Measurements from ENCODE around the gene KLF16.

KLF16 gene

GRCh38 chr19:1855828-1856255 lies 7.5 kb downstream of the KLF16 start:
- no peaks in the 10 kb centered on the region for H3K9me3 Mint-ChIP-seq
- peaks cover 86% of the 10 kb centered on the region for H3K4me1 Mint-ChIP-seq
- H3K4me3 Mint-ChIP-seq: peak overlapping the region; percentile 89 to 92
- no peaks in the 10 kb centered on the region for H3K27me3 Mint-ChIP-seq
- H3K27ac Mint-ChIP-seq: peak overlapping the region; percentile 89 to 92
- peak; percentile 50 for ATAC-seq
- peak; percentile 46 to 60 for DNase-seq

- Mint-ChIP-seq H3K4me1 (peaks cover 86% of the 10 kb centered on the region), H3K27ac (peak overlapping the region; percentile 59 to 85), H3K4me3 (peak overlapping the region; percentile 89 to 92), H3K9me3 (no peaks in the 10 kb centered on the region), H3K27me3 (no peaks in the 10 kb centered on the region)
- ATAC-seq: peak; percentile 81
- DNase-seq: peak; percentile 81 to 90
Measured at GRCh38 chr19:1855040-1855827, 8.1 kb downstream of the KLF16 start.

DNA sequence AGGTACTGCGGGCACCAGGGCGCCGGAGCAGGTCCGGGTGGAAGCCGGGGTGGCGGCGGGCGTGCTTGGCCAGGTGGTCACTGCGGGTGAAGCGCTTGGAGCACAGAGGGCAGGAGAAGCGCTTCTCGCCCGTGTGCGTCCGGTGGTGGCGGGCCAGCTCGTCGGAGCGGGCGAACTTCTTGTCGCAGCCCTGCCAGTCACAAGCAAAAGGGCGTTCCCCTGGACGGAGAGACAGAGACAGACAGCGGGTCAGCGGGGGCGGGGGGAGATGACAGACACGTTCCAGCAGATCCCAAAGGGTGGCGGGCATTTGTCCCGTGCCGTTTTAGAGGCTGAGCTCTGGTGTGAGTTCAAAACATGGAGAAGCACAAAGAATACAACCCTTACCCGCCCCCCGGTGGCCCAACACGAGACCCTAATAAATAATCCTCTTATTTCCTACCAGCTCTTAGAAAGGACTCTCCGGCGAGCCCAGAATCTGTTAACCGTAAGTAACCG lies 8.8 kb downstream of the KLF16 start:
- Mint-ChIP-seq H3K27ac (no peak overlapping the region), H3K27me3 (no peaks in the 10 kb centered on the region), H3K4me3 (peak overlapping the region; percentile 89 to 92), H3K9me3 (no peaks in the 10 kb centered on the region), H3K4me1 (peaks cover 85% of the 10 kb centered on the region)
- ATAC-seq: no peak
- no peak for DNase-seq

DNA sequence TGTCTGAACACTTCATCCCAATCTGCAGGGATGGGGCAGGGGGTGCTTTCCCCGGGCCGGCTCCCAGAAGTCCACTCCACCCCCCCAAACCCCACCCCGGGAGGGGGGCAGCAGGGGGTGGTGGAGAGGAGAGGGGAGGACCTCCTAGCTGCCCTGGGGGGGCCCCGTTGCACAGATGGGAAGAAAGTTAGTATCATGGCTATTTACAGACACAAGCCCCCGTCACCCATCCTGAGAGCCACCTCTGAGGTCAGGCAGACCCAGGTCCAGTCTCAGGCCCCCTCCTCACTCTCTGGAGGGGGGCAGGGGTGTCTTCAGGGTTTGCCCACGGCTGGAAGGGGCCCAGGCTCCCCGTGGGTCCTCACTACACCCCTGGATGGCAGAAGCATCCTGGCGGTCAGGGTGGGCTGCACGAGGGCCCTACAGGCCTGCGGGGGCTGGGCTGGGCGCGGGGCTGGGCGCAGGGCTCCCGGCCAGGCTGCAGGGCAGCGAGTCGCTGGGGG lies 9.3 kb downstream of the KLF16 start:
- ATAC-seq (no peak), DNase-seq (no peak)
- Mint-ChIP-seq H3K9me3 (no peaks in the 10 kb centered on the region), H3K4me3 (no peak overlapping the region), H3K4me1 (peaks cover 82% of the 10 kb centered on the region), H3K27ac (no peak overlapping the region), H3K27me3 (no peaks in the 10 kb centered on the region)

- ATAC-seq: peak; percentile 40
- DNase-seq: peak; percentile 87 to 89
- H3K27ac Mint-ChIP-seq: peak overlapping the region; percentile 95 to 96
- no peaks in the 10 kb centered on the region for H3K9me3 Mint-ChIP-seq
- no peaks in the 10 kb centered on the region for H3K27me3 Mint-ChIP-seq
- H3K4me1 Mint-ChIP-seq: peaks cover 81% of the 10 kb centered on the region
- H3K4me3 Mint-ChIP-seq: peak overlapping the region; percentile 76 to 84
Measured at GRCh38 chr19:1853295-1854038, 9.9 kb downstream of the KLF16 start.

- ATAC-seq (no peak), DNase-seq (no peak)
- Mint-ChIP-seq H3K4me1 (peaks cover 73% of the 10 kb centered on the region), H3K4me3 (peak overlapping the region; percentile 53 to 84), H3K9me3 (no peaks in the 10 kb centered on the region), H3K27me3 (no peaks in the 10 kb centered on the region), H3K27ac (peak overlapping the region in 1 of 2 donors; percentile 48)
Measured at GRCh38 chr19:1852581-1853128, 10.7 kb downstream of the KLF16 start.

DNA sequence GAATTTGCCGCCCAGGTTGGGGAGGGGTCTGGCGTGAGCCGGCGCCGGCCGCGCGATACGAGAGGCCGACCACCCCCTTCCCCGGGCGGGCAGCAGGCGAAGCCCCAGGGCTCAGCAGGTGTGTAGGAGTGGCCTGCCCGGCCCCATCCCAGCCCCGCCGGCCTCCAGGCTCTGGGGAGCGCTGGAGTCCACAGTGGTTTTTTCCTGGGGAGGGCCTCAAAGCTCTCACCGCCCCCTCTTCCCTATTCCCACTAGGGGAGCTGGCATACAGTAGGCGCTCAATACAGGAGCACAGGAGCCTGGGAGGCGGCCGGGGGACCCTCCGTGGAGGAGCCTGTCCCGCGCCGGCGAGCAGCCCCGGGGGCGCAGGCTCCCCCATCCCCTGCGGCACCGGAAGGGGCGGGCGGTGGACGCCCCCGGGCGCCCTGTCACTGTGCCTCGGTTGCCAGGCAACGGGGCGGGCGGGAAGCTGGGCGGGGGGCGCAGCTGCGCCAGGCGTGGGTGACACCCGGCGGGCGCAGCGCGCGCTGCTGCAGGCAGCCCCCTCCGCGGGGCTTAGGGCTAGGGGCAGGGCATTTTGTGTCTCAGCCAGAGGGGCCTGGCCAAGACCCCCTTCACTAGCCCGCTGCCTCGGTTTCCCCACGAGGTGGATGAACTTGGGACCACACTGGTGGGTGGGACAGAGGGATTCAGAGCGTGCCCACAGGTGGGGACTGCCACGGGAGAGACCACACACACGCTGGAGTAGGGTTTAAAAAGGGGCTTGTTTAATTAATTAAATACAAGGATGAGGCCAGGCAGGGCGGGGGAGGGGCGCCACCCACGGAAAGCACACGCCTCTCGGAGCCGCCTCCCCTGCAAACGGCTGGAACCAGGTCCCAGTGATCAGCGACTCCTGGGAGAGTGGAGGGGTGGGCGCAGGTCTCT lies 11.5 kb downstream of the KLF16 start:
- Mint-ChIP-seq H3K4me1 (peaks cover 73% of the 10 kb centered on the region), H3K27me3 (no peaks in the 10 kb centered on the region), H3K9me3 (no peaks in the 10 kb centered on the region), H3K4me3 (peak overlapping the region; percentile 62 to 84), H3K27ac (peak overlapping the region in 1 of 2 donors; percentile 48)
- ATAC-seq (no peak), DNase-seq (peak in 1 of 2 donors; percentile 51)

DNA sequence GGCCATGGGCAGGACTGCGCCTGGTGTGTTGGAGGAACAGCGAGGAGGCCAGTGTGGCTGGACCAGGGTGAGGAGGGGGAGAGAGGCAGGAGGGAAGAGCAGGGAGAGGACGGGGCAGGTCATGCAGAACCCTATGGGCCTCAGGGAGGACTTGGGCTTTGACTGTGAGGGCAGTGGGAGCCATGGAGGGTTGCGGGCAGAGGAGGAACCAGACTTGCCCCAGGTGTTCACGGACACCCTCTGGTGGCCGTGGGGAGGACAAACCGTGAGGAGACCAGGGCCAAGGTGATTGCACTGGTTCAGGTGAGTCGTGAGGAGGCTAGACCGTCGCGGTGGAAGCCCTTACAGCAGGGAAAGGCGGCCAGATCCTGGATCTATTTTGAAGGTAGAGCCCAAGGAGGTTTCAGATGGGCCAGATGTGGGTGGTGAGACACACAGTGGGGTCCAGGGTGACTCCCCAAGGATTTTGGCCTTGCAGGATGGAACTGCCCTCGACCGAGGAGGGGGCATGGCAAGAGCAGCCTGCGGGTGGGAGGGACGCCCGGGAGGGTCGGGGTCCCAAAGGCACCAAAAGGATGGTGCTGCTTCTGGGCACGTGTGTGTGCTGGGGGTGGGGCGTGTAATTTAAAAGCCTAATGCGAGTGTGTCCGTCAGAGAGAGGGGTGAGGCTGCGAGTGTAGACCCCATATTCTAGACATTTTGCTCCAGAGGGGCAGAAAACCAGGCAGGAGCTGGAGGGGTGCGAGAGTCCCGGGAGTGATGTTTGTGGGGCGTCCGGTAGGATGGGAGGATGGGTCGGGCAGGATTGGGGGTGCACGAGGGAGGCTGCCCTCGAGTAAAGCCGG lies 12.3 kb downstream of the KLF16 start:
- Mint-ChIP-seq H3K4me1 (peaks cover 82% of the 10 kb centered on the region), H3K27ac (peak overlapping the region; percentile 19 to 38)
- no peak for DNase-seq

DNA sequence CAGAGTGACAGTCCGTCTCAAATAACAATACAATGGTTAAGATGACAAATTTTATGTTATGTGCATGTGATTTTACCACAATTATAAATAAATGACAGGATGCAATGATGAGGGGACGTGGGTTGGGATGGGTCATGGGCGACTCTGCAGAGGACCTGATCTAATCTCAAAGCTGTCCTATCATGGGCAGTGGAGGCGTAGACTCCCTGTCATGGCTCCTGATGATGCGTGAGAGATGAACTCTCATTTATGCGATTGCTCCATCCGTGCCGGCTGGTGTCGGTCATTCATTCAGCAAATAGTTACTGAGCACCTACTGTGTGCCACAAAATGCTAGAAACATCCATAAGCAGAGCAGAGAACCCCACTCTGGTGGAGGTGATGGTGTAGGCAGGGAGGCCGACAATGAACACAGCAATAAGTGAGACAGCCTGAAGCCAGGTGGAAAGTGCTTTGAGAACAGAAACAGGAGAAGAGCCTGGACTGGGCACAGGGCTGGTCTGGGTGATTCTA lies 13.4 kb downstream of the KLF16 start:
- DNase-seq (no peak), ATAC-seq (no peak)
- no peak overlapping the region for H3K4me3 Mint-ChIP-seq
- H3K4me1 Mint-ChIP-seq: peaks cover 85% of the 10 kb centered on the region
- H3K9me3 Mint-ChIP-seq: no peaks in the 10 kb centered on the region
- H3K27ac Mint-ChIP-seq: no peak overlapping the region
- no peaks in the 10 kb centered on the region for H3K27me3 Mint-ChIP-seq

More for the DNA sequence above, 12.3 kb downstream of the KLF16 start:
- Mint-ChIP-seq H3K9me3 (no peaks in the 10 kb centered on the region), H3K27me3 (no peaks in the 10 kb centered on the region), H3K4me3 (peak overlapping the region; percentile 62 to 76)
- ATAC-seq: no peak

DNA sequence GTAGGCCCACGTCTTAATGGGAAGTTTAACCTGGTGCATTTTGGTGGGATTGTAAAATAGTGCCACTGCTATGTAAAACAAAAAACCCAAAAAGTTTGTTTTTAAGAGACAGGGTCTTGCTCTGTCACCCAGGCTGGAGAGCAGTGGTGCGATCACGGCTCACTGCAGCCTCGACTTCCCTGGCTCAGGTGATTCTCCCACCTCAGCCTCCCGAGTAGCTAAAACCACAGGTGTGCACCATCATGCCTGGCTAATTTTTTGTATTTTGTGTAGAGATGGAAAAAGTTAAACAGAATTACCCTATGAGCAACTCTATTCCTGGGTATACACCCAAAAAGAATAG lies 14.3 kb downstream of the KLF16 start:
- peaks cover 85% of the 10 kb centered on the region for H3K4me1 Mint-ChIP-seq
- no peaks in the 10 kb centered on the region for H3K9me3 Mint-ChIP-seq
- no peak for DNase-seq
- H3K4me3 Mint-ChIP-seq: peak overlapping the region in 1 of 2 donors; percentile 82
- H3K27ac Mint-ChIP-seq: peak overlapping the region; percentile 96 to 99
- no peaks in the 10 kb centered on the region for H3K27me3 Mint-ChIP-seq
- ATAC-seq: no peak

DNA sequence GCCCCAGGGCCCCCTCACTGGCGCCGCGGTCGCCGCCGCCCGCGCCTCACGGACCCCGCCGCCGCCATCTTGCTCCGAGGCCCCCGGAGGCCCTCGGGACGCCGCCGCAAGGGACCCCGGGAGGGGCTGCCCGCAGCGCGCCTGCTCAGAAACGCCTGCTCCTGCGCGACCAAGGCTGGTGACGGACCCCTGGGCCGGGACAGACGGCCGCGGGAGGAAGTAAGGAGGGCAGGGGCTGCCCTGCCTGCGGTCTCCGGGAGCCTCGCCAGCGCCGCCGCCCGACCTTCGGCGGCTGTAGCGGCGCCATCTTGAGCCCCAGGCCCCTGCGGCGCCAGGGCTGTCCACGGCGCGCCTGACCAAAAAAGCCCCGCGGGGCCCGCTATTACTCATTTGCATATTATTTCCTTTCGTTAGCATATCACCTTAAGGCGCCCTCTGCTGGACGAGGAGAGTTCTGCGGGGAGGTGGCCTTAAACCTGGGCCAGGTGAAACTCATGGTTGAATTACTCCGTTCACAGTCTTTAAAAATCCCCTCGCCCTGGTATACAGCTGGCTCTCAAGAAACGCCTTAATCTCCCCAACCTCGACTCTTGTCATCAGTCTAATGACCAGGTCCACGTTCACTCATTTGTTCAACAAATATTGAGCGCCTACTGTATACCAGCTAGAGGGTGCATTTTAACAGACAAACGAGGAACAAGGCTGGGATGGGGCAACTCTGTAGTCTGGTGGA lies 14.8 kb downstream of the KLF16 start, which contains the start of gene REXO1:
Gene REXO1 (minus strand): TSS at position 85 of the 733 bp plus-strand sequence. CDS start 125 bp downstream, outside the sequence.
- peaks cover 85% of the 10 kb centered on the region for H3K4me1 Mint-ChIP-seq
- no peaks in the 10 kb centered on the region for H3K27me3 Mint-ChIP-seq
- DNase-seq (peak; percentile 98 to 99), ATAC-seq (peak; percentile 82)
- peak within 1 kb of the TSS; percentile 98 to 99 for H3K27ac Mint-ChIP-seq
- peak within 1 kb of the TSS; percentile 91 to 94 for H3K4me3 Mint-ChIP-seq
- no peaks in the 10 kb centered on the region for H3K9me3 Mint-ChIP-seq

DNA sequence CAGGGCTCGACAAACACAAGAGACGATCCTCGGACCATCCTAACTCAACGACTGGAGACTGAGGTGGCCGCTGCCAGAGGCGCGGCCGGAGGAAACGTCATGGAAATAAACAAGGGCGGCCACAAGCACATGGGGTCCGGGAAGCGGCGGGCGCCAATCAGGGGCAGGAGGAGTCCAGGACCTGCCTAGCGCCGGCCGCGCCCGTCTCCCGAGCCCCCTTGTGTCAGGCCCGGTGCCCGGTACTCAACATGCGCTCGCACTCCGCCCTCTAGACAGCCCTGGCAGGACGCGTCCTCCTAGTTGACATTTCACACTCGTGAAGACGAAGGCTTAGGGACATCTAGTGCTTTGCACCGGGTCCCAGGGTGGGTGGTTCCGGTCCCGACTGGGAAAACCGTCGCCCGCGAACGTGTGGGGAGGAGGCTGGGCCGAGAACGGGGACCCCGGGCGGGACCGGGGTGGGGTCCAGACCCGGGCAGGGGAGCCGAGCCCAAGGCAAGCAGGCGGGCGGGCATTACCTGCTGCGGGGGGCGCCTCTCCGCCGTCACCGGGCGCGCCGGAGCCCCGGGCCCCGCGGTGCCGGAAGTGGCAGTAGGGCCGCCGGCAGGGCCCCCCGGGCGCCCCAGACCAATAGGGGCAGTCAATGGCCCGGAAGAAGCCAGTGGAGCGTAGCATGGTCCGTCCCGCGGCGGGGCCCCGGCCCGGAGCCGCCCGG lies 15.5 kb downstream of the KLF16 start:
- peak in 1 of 2 donors; percentile 38 for DNase-seq
- peak; percentile 56 for ATAC-seq
- Mint-ChIP-seq H3K4me3 (peak overlapping the region; percentile 91 to 94), H3K27me3 (no peaks in the 10 kb centered on the region), H3K4me1 (peaks cover 82% of the 10 kb centered on the region), H3K27ac (peak overlapping the region; percentile 98 to 99), H3K9me3 (no peaks in the 10 kb centered on the region)

- H3K4me3 Mint-ChIP-seq: peak overlapping the region; percentile 91 to 94
- DNase-seq: no peak
- peak overlapping the region; percentile 98 to 99 for H3K27ac Mint-ChIP-seq
- no peak for ATAC-seq
- H3K9me3 Mint-ChIP-seq: no peaks in the 10 kb centered on the region
- H3K27me3 Mint-ChIP-seq: no peaks in the 10 kb centered on the region
- H3K4me1 Mint-ChIP-seq: peaks cover 82% of the 10 kb centered on the region
Measured at GRCh38 chr19:1847348-1847683, 16.1 kb downstream of the KLF16 start.

All from stimulated activated naive CD8-positive, alpha-beta T cell treated with anti-CD3 and anti-CD28 coated beads, Interleukin-15, amount 100 ng/mL, for 72 hours (primary cell).